Esophagus squamous epithelium (tissue), 5 donors: ENCODE results near the gene ERN1. TPM values are rescaled to one million over a fixed set of nuclear protein-coding genes. Genes with fewer than 3 reads are reported as not detected.

Experiments
- DNase-seq: peaks from one replicate; lab custom pipeline; 2025; lab: John Stamatoyannopoulos, UW
- H3K27ac ChIP-seq, 4 donors: fragments of 200-600 bp; sonication (generic); one replicate each; pipeline ENCODE4 v1.5.1; 2016 to 2019; ENCODE audit warnings: mild to moderate bottlenecking in 1 of 4
- H3K27me3 ChIP-seq, 4 donors: fragments of 200-600 bp; sonication (generic); 1 replicate in 3 of 4; 2 replicates in 1 of 4; pipeline versions ENCODE4 v1.5.1 to v1.6.0; 2017 to 2021; ENCODE audit warnings: antibody characterized with exemption in 1 of 4
- H3K36me3 ChIP-seq, 3 donors: fragments of 200-600 bp; sonication (generic); one replicate each; pipeline ENCODE4 v1.5.1; 2016 to 2019
- H3K4me1 ChIP-seq, 3 donors: fragments of 200-600 bp; sonication (generic); one replicate each; pipeline ENCODE4 v1.5.1; 2017 to 2019
- H3K4me3 ChIP-seq, 4 donors: fragments of 200-600 bp; sonication (generic); 1 replicate in 3 of 4; 2 replicates in 1 of 4; pipeline ENCODE4 v1.5.1; 2016 to 2019; ENCODE audit warnings: mild to moderate bottlenecking in 2 of 4, moderate library complexity in 1 of 4
- H3K9me3 ChIP-seq, 3 donors: fragments of 200-600 bp; sonication (generic); one replicate each; pipeline ENCODE4 v1.5.1; 2016 to 2019
- CTCF ChIP-seq, 6 experiments: fragments of 450-650 bp in 4 of 6; fragments of 200-600 bp in 2 of 6; sonication (generic) in 2 of 6; IDR thresholded peaks; one replicate each; pipeline ENCODE4 v1.5.1; 2016 to 2019; ENCODE audit warnings: antibody characterized with exemption in 6 of 6, mild to moderate bottlenecking in 4 of 6, moderate library complexity in 4 of 6
- POLR2A ChIP-seq, 4 donors: fragments of 450-650 bp; IDR thresholded peaks; one replicate each; pipeline ENCODE4 v1.6.1; 2017; ENCODE audit warnings: antibody characterized with exemption in 4 of 4, mild to moderate bottlenecking in 4 of 4, moderate library complexity in 3 of 4
- WGBS, 2 donors: methylation state at CpG; one replicate each; pipeline ENCODE4 v1.1.5; 2018; 5-methylcytosine and 5-hydroxymethylcytosine counted together
- intact Hi-C: fragments of 100-400 bp; cut with DNase I; formaldehyde crosslinking; loops from one replicate; pipeline ENCODE4 v1.15.0; 2022
- total RNA-seq, 4 donors: library from RNA; depleted of rRNA; stranded (reverse); fragments of >200 nt; gene quantifications; one replicate each; pipeline ENCODE4 v1.1.0, GENCODE V29; 2016
- donor health status: DM: yes; HTN: yes; CAD: no.

ERN1 gene
- total RNA-seq, 4 donors from 2014 or later, result 9.2 to 19.1 (median 15.1) TPM

- Histone ChIP-seq H3K27ac (peak overlapping the region; percentile 7 to 60 (median 27)), H3K9me3 (no peaks in the 10 kb centered on the region), H3K27me3 (no peaks in the 10 kb centered on the region), H3K4me3 (no peak overlapping the region), H3K36me3 (peaks cover 0 to 4% (median 0%) of the 10 kb centered on the region in 3 donors), H3K4me1 (peaks cover 14 to 60% (median 24%) of the 10 kb centered on the region in 3 donors)
- intact Hi-C loops, result no loop called here
- WGBS, 2 donors, result 73 to 79% methylated on average over 8 of the region's 8 CpGs
- TF ChIP-seq CTCF (IDR thresholded peaks at IDR 0.05) (no peak), POLR2A (IDR thresholded peaks at IDR 0.05) (no peak)
- DNase-seq, result no peak
Observed at GRCh38 chr17:64084940-64085649, 44.8 kb downstream of the ERN1 start.

GRCh38 chr17:64084086-64084939 lies 45.6 kb downstream of the ERN1 start:
- H3K4me1 ChIP-seq, result peaks cover 14 to 60% (median 24%) of the 10 kb centered on the region in 3 donors

GRCh38 chr17:64083563-64084085 lies 46.3 kb downstream of the ERN1 start:
- no peak for TF ChIP-seq CTCF (IDR thresholded peaks at IDR 0.05)
- no peak for TF ChIP-seq POLR2A (IDR thresholded peaks at IDR 0.05)
- Histone ChIP-seq H3K4me3 (no peak overlapping the region), H3K4me1 (peaks cover 14 to 60% (median 24%) of the 10 kb centered on the region in 3 donors), H3K27me3 (no peaks in the 10 kb centered on the region), H3K9me3 (no peaks in the 10 kb centered on the region), H3K36me3 (peaks cover 0 to 18% (median 0%) of the 10 kb centered on the region in 3 donors), H3K27ac (peak overlapping the region in 1 of 4 donors; percentile 17)
- DNase-seq, result no peak
- WGBS, 2 donors, result 74 to 75% methylated on average over 4 of the region's 4 CpGs
- intact Hi-C loops, result no loop called here

More at GRCh38 chr17:64084086-64084939, 45.6 kb downstream of the ERN1 start:
- TF ChIP-seq POLR2A (IDR thresholded peaks at IDR 0.05) (no peak), CTCF (IDR thresholded peaks at IDR 0.05) (no peak)
- Histone ChIP-seq H3K9me3 (no peaks in the 10 kb centered on the region), H3K27ac (peak overlapping the region in 2 of 4 donors; percentile 17 to 60), H3K27me3 (no peaks in the 10 kb centered on the region), H3K36me3 (peaks cover 0 to 11% (median 0%) of the 10 kb centered on the region in 3 donors), H3K4me3 (no peak overlapping the region)
- no peak for DNase-seq
- WGBS, 2 donors, result 57 to 69% methylated on average over 10 of the region's 10 CpGs
- intact Hi-C loops, result no loop called here

- H3K27me3 ChIP-seq, result no peaks in the 10 kb centered on the region
- intact Hi-C loops, result no loop called here
- H3K4me1 ChIP-seq, result peaks cover 14 to 60% (median 24%) of the 10 kb centered on the region in 3 donors
- TF ChIP-seq CTCF (IDR thresholded peaks at IDR 0.05), result no peak
- no peak for TF ChIP-seq POLR2A (IDR thresholded peaks at IDR 0.05)
- H3K36me3 ChIP-seq, result peaks cover 0 to 23% (median 0%) of the 10 kb centered on the region in 3 donors
- H3K9me3 ChIP-seq, result no peaks in the 10 kb centered on the region
- no peak for DNase-seq
- no peak overlapping the region for H3K4me3 ChIP-seq
- WGBS, 2 donors, result 88 to 94% methylated on average over 3 of the region's 3 CpGs
- H3K27ac ChIP-seq, result peak overlapping the region in 2 of 4 donors; percentile 8 to 36
Observed at GRCh38 chr17:64083093-64083492, 46.9 kb downstream of the ERN1 start.
